Body of pancreas (tissue), 4 donors: ENCODE measurements around the gene ADCY9.

Source experiments
- POLR2A ChIP-seq, 3 donors: fragments of 450-650 bp; IDR thresholded peaks; one replicate each; pipeline ENCODE4 v1.6.1; 2016; ENCODE audit warnings: antibody characterized with exemption in 3 of 3, mild to moderate bottlenecking in 2 of 3
- TF ChIP-seq, protein P1 (sequence below), 7 experiments: fragments of 450-650 bp in 4 of 7; fragments of 200-600 bp in 3 of 7; sonication (generic) in 3 of 7; IDR thresholded peaks; one replicate each; pipeline ENCODE4 v1.5.1; 2016 to 2019; ENCODE audit warnings: antibody characterized with exemption in 7 of 7

DNA sequence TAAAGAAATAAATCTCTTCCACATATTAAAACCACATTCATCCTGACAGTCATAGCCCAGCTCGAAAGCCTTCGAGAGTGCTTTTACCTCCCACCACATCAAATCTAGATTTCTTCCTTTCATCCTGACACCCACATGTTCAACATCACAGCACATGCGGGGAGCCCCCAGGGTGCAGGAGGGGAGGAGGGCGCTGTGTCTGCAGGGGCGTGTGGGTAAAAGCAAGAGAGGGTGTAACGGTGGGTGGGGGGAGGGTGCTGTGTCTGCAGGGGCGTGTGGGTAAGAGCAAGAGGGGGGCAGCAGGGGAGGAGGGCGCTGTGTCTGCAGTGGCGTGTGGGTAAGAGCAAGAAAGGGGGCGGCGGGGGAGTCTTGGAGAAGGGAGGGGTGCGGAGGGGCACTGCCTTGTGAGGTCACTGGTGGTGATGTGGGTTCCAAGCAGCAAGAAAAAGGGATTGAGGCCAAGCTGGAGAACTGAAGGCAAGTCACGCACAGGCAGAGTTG, 34.7 kb downstream of the ADCY9 start:
- TF ChIP-seq, protein P1, sequence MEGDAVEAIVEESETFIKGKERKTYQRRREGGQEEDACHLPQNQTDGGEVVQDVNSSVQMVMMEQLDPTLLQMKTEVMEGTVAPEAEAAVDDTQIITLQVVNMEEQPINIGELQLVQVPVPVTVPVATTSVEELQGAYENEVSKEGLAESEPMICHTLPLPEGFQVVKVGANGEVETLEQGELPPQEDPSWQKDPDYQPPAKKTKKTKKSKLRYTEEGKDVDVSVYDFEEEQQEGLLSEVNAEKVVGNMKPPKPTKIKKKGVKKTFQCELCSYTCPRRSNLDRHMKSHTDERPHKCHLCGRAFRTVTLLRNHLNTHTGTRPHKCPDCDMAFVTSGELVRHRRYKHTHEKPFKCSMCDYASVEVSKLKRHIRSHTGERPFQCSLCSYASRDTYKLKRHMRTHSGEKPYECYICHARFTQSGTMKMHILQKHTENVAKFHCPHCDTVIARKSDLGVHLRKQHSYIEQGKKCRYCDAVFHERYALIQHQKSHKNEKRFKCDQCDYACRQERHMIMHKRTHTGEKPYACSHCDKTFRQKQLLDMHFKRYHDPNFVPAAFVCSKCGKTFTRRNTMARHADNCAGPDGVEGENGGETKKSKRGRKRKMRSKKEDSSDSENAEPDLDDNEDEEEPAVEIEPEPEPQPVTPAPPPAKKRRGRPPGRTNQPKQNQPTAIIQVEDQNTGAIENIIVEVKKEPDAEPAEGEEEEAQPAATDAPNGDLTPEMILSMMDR (IDR thresholded peaks at IDR 0.05), result no peak
- no peak for TF ChIP-seq POLR2A (IDR thresholded peaks at IDR 0.05)
